GM20000 (cell line): ENCODE measurements around the gene ZNF175.

Source experiments
- DNase-seq: peaks from one replicate; pipeline ENCODE4 v3.0.0; 2012; ENCODE audit warnings: low spot score
- TF ChIP-seq, protein P1 (sequence below): IDR thresholded peaks from 2 replicates; pipeline ENCODE4 v1.5.1; 2012; ENCODE audit warnings: mild to moderate bottlenecking, control low read depth; ENCODE audit errors: extremely low read depth, missing control alignments

Gene ZNF175

DNA sequence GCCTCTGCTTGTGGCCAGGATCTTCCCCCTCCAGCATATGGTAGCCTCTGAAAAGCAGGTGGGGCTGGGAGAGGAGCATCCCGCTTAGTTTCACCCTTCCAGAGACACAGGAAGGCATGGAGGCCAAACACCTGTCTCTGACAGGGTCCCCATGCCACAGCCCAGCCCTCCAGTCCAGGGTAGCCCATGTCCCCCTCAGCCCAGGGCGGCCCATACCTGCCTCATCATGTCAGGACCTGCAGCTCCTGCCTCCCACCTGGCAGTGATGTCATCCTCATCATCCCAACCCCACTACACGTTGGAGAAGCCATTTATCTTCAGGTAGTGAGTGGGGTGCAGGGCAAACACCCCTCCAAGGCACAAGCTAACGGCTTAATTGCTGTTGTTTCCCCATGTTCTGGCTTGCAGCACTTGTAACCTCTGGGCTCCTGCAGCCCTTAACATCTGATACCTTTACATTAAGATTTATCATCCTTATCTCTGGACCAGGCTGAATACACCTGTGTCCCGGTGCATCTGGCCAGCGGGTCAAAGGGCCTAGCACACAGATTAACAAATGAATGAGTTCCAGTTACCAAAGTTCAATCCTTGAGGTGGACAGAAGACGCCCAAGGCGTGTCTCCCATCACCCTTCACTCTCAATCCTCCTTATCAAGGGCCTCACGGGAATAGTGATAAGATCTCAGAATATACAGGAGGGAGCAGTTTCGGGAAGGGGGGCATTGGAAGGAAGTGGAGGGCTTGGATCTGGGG is 22.2 kb downstream of the ZNF175 start:
- no peak for DNase-seq
- TF ChIP-seq, protein P1, sequence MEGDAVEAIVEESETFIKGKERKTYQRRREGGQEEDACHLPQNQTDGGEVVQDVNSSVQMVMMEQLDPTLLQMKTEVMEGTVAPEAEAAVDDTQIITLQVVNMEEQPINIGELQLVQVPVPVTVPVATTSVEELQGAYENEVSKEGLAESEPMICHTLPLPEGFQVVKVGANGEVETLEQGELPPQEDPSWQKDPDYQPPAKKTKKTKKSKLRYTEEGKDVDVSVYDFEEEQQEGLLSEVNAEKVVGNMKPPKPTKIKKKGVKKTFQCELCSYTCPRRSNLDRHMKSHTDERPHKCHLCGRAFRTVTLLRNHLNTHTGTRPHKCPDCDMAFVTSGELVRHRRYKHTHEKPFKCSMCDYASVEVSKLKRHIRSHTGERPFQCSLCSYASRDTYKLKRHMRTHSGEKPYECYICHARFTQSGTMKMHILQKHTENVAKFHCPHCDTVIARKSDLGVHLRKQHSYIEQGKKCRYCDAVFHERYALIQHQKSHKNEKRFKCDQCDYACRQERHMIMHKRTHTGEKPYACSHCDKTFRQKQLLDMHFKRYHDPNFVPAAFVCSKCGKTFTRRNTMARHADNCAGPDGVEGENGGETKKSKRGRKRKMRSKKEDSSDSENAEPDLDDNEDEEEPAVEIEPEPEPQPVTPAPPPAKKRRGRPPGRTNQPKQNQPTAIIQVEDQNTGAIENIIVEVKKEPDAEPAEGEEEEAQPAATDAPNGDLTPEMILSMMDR = no peak

DNA sequence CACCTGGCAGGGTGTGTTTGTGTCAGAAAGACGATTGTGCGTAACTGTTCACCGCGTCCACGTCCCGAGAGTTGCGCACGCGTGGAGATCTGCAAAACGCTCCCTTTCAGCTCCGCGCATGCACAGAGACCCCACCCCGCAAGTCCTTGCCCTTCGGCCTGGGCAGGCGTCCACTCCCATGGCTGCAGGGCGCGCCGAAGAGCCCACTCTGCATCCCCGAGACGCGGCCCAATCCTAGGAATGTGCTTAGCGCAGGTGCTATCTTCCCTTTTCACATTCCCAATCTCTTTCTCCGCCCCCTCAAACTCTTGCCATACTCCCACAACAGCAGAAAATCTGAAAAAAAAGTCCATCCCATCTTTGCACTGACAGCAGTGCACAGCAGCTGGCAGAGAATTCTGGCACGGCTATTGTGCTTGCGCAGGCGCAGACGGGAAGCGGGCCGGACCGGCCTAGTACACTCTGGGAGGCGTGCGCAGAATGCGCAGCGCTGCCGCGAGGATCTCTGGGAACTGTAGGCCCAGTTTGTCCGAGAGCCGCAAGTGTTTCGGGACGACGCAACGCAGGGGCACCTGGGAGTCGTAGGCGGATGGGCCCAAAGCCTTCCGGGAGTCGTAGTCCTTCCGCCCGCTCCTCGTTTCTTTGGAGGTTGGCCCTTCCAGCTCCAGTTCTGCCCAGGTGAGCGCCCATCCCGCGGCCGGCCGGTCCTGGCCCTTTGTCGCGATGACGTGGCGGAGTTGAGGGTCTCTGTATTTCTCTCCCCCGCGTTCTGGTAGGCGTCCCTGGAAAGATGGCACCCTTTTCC is 23.1 kb downstream of the ZNF175 start:
- TF ChIP-seq, protein P1 = no peak
- peak; percentile 95 for DNase-seq

DNA sequence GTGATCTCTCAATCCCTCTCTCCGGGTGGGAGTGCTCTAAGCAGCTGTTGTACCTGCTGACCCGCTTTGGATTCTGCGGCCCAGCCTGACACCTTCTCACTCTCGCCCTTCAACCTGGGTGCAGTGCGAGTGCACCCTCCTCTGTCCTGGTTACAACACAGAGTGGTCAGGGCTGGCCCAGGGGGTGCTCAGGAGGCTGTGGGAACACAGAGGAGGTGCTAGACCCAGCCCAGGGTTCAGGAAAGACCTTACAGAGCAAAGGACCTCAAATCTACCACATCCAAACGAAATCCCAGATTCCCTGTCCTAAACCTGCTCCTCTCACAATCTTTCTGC is 23.7 kb downstream of the ZNF175 start:
- TF ChIP-seq, protein P1 = no peak
- DNase-seq = no peak

DNA sequence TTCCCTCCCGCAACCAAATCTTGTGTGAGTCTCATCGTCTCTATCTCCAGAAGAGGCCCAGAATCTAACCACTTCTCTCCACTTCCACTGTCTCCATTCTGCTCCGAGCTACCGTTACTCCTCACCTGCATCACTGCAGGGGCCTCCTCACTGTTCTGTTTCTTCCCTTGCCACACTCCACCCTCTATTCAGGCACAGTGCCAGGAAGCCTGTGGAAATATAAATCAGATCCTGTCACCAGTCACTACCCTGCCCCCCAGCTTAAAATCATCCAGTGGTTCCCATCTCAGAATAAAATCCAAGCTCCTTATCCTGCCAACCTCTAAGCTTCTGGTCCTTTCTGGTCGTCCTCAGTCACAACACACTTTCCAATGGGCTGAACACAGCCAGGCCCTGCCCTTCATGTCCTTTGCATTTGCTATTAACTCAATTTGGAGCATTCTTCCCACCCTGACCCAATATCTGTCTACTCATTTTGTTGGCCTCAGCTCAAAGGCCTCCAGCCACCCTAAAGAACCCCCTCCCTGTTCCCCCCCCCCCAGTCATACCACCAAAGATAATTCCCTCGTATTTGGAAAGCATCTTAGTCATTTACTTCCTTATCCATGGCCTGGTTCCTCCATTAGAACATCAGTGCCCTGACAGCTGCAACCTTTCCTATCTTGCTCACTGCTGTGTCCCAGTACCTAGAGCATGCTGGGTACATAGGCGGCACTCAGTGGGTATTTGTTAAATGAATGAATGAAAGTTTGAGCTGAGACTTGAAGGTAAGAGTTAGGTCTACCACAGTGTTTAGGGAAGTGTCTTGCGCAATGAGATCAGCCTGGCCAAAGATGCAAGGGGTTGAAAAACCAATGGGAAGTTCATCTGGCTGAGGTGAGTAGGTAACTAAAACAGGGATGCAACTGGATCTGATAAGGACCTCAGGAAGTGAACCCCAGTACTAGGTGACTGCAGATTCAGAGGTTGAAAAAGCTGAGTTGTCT is 24.4 kb downstream of the ZNF175 start:
- DNase-seq = no peak

DNA sequence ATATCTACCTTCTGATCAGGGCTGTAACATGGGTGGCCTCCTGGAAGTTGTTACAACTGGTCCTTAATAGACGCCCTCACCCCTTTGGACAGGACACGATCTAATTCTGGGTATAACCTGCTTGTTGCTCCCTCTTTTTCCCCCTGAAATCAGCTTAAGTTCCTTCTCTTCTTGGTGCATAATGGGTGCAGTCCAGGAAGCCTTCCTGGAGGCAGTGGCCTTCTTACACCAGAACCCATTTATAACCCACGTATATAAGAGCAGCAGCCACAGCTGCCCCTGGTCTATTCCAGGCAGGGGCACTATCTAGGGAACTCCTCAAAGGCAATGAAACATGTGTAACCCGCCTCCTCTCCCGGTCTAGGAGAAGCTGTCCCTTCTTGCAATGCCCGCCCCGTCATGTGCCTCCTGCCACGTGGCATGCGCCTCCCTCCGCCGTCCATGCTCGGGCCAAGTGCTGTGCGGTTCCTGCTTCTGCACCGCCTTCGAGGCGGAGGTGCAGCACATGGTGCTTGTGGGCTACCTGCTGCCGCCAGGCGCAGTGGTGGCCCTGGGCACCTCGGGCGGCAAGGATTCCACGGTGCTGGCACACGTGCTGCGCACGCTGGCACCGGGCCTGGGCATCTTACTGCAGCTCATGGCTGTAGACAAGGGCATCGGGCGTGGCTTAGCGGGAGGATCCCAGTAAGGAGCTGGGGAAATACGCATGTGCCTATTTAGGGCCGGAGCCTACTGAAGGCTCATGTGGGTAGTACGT is 27.3 kb downstream of the ZNF175 start:
- TF ChIP-seq, protein P1 = no peak

More for the DNA sequence above, 24.4 kb downstream of the ZNF175 start:
- TF ChIP-seq, protein P1 = no peak

DNA sequence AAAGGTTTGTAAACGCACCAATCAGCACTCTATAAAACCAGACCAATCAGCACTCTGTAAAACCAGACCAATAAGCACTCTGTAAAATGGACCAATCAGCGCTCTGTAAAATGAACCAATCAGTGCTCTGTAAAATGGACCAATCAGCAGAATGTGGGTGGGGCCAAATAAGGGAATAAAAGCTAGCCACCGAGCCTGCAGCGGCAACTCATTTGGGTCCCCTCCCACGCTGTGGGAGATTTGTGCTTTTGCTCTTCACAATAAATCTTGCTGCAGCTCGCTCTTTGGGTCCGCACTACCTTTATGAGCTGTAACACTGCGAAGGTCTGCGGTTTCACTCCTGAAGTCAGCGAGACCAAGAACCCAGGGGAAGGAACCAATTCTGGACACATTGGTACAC is 28.0 kb downstream of the ZNF175 start:
- TF ChIP-seq, protein P1 = no peak

More for the DNA sequence above, 27.3 kb downstream of the ZNF175 start:
- DNase-seq = no peak

More for the DNA sequence above, 28.0 kb downstream of the ZNF175 start:
- no peak for DNase-seq
